SK-N-MC (cell line): ENCODE data around the gene CAMK1G.

ENCODE experiments used
- DNase-seq: peaks from one replicate; pipeline ENCODE4 v3.0.0-alpha.2; 2011; ENCODE audit warnings: low read depth, low spot score
- H3K27ac ChIP-seq: fragments of 200-600 bp; sonication (generic); 2 replicates; pipeline ENCODE4 v1.5.1; 2016; ENCODE audit warnings: mixed run types
- H3K36me3 ChIP-seq: fragments of 200-600 bp; sonication (generic); 2 replicates; pipeline ENCODE4 v1.6.1; 2017; ENCODE audit warnings: antibody characterized with exemption, low read length, mixed read lengths; ENCODE audit not compliant: insufficient read depth
- H3K4me3 ChIP-seq: fragments of 200-600 bp; sonication (generic); 2 replicates; pipeline ENCODE4 v1.5.1; 2016
- H3K9ac ChIP-seq: fragments of 200-600 bp; sonication (generic); 2 replicates; pipeline ENCODE4 v1.8.0; 2017; ENCODE audit warnings: mixed run types, mixed read lengths; ENCODE audit not compliant: insufficient read length
- H3K9me3 ChIP-seq: fragments of 200-600 bp; sonication (generic); 2 replicates; pipeline ENCODE4 v1.6.1; 2017; ENCODE audit warnings: low read depth, mild to moderate bottlenecking, antibody characterized with exemption, low read length, moderate library complexity, mixed read lengths
- EZH2 ChIP-seq: fragments of 200-600 bp; sonication (generic); IDR thresholded peaks from one replicate; pipeline ENCODE4 v1.6.1; 2017; ENCODE audit warnings: antibody characterized with exemption
- FOXP2 ChIP-seq: optimal IDR thresholded peaks from 2 replicates; pipeline ENCODE3; 2011; ENCODE audit warnings: mild to moderate bottlenecking, moderate library complexity; ENCODE audit not compliant: insufficient read depth; ENCODE audit errors: extremely low read length, control extremely low read depth
- POLR2AphosphoS5 ChIP-seq: IDR thresholded peaks from 2 replicates; pipeline ENCODE4 v1.6.1; 2012; ENCODE audit warnings: mild to moderate bottlenecking, low read depth, low read length, borderline replicate concordance

The CAMK1G gene

DNA sequence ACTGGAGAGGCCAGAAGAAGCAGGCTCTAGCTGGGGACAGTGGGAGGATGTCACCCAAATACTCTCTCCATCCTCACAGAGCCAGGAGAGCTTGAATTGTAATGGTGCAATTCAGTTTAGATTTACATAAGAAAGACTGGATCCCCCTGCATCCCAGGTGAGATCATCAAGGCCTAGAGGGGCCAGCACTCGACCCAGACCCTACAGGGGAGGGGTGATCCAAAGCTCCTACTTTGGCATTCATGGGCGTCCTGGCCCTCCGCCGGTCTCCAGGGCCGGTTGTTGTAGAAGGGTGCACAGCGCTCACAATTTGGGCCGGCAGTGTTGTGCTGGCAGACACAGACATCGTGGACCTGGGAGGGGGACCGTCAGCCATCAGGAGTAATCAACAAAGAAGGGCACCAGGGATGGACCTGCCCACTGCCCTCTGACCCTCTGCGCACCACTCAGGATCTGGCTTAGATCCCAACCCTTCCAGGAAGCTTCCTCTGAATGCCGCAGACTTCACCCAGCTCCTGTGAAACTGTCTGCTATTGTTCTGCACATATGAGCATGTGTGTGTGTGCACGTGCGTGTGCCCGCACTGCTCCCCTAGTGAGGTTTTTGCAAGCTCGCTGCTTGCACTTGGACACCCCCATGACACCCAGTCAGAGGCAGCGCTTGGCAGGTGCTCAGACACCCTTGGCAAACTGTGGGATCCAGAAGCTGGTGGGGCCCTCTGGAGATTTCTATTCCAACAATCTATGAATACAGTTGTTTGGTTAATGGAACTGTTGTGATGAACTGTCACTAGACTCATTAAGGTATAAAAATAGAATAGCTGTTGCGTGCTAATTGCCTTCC is 47.1 kb downstream of the CAMK1G start:
- no peaks in the 10 kb centered on the region for H3K9me3 ChIP-seq
- no peak overlapping the region for H3K9ac ChIP-seq
- TF ChIP-seq FOXP2 (no peak), EZH2 (no peak), POLR2AphosphoS5 (no peak)
- H3K4me3 ChIP-seq, result no peak overlapping the region
- no peak overlapping the region for H3K27ac ChIP-seq
- no peak for DNase-seq
- H3K36me3 ChIP-seq, result no peaks in the 10 kb centered on the region

DNA sequence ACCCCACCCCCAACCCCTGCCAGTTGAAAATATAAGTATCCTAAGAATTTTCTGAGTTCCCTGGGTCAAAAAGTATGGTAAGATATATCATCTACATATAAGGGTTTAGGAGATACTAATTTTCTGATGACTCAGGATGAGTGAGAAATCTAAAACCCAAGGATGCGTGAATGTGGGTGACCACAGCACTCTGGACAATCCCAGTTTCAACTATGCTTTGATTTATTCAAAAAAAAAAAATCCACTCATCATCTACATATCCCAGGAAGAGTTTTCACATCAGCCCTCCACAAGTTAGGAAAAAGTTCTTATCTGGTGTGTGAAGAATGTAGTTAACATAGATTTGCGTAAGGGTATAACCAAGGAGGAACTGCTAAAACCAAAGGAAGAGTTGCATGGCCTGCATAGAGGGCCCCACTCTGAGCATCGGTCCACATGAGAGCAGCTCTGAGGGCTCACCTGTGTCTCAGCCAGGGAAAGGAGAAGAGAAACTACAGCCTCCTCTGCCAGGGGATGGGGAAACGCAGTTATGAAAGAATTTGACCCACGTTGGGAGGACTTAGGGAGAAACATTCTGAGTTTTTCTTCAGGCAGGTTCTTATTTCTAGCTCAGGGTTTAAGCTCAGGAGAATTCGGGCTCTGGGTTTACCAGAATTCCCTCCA is 50.0 kb downstream of the CAMK1G start:
- Histone ChIP-seq H3K9me3 (no peaks in the 10 kb centered on the region), H3K9ac (no peak overlapping the region), H3K36me3 (no peaks in the 10 kb centered on the region), H3K27ac (no peak overlapping the region), H3K4me3 (no peak overlapping the region)
- TF ChIP-seq POLR2AphosphoS5, result no peak
- no peak for TF ChIP-seq EZH2
- TF ChIP-seq FOXP2, result no peak
- no peak for DNase-seq

DNA sequence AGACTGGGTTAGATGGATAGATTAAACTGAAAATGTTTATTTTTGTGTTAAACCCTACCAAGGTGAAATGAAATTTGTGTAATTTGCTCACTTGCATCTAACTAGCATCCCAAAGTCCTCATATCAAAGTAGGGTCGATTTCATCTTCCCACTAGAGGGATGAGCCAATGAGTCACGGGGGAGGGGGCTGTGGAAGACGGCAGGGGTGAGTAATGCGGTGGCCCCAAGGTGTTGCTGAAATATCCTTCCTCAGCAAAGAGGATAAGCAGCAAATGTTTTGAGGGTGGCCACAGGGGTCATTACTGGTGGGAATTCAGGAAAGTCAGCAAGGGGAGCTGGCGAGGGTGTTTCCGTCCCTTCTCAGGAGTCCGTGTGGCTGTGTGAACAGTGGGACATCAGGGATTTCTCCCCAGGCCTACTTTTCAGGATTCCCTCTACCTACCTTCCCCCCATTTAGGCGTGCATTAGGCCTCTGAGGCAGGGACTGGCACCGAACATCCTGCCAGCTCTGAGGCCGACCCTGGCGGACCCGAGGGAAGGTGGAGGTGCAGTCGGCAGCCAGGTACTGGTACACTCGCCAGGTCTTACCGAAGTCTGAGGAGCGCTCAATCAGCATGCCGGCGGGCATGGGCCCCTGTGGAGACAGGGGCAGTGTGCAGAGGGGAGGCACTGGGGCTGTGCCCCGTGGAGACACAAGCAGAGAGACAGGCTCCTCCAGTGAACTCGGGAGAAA is 50.7 kb downstream of the CAMK1G start:
- H3K36me3 ChIP-seq, result no peaks in the 10 kb centered on the region
- TF ChIP-seq FOXP2, result no peak
- TF ChIP-seq POLR2AphosphoS5, result no peak
- no peak for TF ChIP-seq EZH2
- H3K4me3 ChIP-seq, result no peak overlapping the region
- no peaks in the 10 kb centered on the region for H3K9me3 ChIP-seq
- no peak overlapping the region for H3K9ac ChIP-seq
- DNase-seq, result no peak
- no peak overlapping the region for H3K27ac ChIP-seq

DNA sequence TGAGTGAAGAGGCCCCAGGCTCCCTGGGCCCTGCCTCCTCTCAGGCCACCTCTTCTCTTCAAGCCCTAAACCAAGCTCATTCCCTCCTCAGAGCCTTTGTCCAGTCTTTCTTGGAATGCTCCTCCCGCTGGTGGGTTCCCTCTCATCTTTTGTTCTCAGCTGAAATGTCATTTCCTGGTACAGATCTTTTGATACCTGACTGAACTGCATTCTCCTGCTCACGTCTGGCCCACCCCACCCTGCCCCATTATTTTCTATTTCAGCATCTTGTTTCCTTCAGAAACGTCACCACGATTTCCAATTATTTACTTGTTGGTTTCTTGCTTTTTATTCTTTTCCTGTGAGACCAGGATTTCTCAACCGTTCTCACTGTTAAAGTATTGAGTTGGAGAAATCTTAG is 52.3 kb downstream of the CAMK1G start:
- H3K4me3 ChIP-seq, result no peak overlapping the region
- H3K36me3 ChIP-seq, result no peaks in the 10 kb centered on the region
- no peak overlapping the region for H3K9ac ChIP-seq
- no peak for DNase-seq
- no peak overlapping the region for H3K27ac ChIP-seq
- TF ChIP-seq EZH2 (no peak), POLR2AphosphoS5 (no peak), FOXP2 (no peak)
- H3K9me3 ChIP-seq, result no peaks in the 10 kb centered on the region

DNA sequence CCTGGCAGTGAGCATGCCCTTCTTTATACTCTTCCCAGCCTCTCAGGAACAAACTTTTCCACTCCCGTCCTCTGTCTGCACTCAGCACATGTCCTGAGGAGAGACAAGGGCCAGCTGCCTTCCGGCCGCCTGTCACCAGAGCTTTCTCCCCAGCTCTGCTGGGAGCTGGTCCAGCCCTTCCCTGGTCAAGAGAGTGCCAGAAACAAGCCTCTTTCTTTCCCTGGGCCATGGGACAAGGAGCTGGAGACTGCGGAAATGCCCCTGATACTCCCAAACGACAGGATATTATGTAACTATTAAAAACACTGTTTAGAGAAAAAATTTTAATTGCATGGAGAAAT is 58.3 kb downstream of the CAMK1G start:
- Histone ChIP-seq H3K4me3 (no peak overlapping the region), H3K36me3 (no peaks in the 10 kb centered on the region), H3K9ac (no peak overlapping the region), H3K27ac (no peak overlapping the region), H3K9me3 (no peaks in the 10 kb centered on the region)
- DNase-seq, result no peak
- TF ChIP-seq POLR2AphosphoS5 (no peak), EZH2 (no peak), FOXP2 (no peak)

DNA sequence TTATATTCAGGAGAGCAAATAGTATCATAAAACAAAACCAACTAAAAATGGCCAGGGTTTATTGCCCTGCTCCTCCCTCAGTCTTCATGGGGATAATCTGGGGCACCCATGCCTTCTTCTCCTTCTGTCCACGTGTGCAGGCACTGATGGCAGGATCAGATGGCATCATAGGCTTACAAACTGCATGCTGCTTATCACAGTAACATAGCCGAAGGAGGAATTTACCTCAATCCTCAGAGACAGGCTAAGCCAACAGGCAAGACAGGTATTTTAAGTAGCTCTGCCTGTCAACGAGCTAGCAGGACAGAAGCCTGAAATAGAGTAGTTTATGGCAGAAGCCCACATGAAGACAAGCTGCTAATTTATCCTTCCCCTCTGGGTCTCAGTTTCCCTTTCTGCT is 59.3 kb downstream of the CAMK1G start:
- TF ChIP-seq FOXP2 (no peak), EZH2 (no peak), POLR2AphosphoS5 (no peak)
- Histone ChIP-seq H3K36me3 (no peaks in the 10 kb centered on the region), H3K9ac (no peak overlapping the region), H3K27ac (no peak overlapping the region), H3K9me3 (no peaks in the 10 kb centered on the region), H3K4me3 (no peak overlapping the region)
- no peak for DNase-seq

DNA sequence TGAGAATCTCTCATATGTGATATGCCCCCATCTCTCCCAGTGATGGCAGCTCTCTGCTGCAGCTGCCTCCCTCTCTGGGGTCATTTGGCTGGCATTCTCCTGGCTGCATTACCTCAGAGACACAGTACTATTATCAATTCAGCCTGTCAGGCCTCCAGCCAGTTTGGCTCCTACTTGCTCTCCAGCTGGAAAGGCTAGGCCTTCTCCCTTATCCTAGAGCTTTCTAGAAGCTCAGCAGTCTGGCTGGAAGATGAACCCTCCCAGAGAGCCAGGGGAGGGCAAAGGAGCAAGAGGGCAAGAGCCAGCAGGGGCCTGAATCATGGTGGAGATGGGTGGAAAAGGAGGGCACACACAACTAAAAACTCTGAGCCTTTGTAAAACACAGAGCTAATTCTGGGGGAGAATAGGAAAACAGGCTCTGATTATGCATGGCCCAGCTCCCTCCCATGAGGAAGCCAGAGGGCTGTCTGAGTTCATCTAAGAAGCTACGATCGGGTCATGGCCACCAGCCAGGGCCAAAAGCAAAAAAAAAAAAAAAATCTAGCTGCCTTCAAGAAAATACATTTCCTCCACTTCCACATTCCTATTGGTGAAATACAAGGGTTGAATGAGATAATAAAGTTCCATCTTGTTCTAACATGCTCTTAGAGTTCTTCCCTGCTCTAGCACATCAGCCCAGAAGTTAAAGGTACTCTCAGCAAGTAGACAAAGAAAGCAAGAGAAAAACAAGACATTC is 59.9 kb downstream of the CAMK1G start:
- Histone ChIP-seq H3K9me3 (no peaks in the 10 kb centered on the region), H3K9ac (no peak overlapping the region), H3K4me3 (no peak overlapping the region), H3K36me3 (no peaks in the 10 kb centered on the region), H3K27ac (no peak overlapping the region)
- TF ChIP-seq FOXP2, result no peak
- TF ChIP-seq POLR2AphosphoS5, result no peak
- no peak for TF ChIP-seq EZH2
- DNase-seq, result no peak
